Esophagus muscularis mucosa (tissue), 3 donors: Measurements from ENCODE around the gene MRPL24.

Experiments used
- POLR2A ChIP-seq: fragments of 450-650 bp; IDR thresholded peaks from one replicate; pipeline ENCODE4 v1.6.1; 2017; ENCODE audit warnings: antibody characterized with exemption, moderate library complexity, mild to moderate bottlenecking, low read depth
- POLR2AphosphoS5 ChIP-seq, 2 donors: sonication (generic); formaldehyde crosslinking; IDR thresholded peaks; one replicate each; pipeline ENCODE4 v1.6.1; 2017; ENCODE audit warnings: antibody characterized with exemption in 2 of 2
- TF ChIP-seq, protein P1 (sequence below), 3 experiments: fragments of 200-600 bp in 2 of 3; fragments of 450-650 bp in 1 of 3; sonication (generic) in 2 of 3; IDR thresholded peaks; one replicate each; pipeline ENCODE4 v1.5.1; 2017 to 2019; ENCODE audit warnings: antibody characterized with exemption in 3 of 3, mild to moderate bottlenecking in 2 of 3, moderate library complexity in 1 of 3

DNA sequence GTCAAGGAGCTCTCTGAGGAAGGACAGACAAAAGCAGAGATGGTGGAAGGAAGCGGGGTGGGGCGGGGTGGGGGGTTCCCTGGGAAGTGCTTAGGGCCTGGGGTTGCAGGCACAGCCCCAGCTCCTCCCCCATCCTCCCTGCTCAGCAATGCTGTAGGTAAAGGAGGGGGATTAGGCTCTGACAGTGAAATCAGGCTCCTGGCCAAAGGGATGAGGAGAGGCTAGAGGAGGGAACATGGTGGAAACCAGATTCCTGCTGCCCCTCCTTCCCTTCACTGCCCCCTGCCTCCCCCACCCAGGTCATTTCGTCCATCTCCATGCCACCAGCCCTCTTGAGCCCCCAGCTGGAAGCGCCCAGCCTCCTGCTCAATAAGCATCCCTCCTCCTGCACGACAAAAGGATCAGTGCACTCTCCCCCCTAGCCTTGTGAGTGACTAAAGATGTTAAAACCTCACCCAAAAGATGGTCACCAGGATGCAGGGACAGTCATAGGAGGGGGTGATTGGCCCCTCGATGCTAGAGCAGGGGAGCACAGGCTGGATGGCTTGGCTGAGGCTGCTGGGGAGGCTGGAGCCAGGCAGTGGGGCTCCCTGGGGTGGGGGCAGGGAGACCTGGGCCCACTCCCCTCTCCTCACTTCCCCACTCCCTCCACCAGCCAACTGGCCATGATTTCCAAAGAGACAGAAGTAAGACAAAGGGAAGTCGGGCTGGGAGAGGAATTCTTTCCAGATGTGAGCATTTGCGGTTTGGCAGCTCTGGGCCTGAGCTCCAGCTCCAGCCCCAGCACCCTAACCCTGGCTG is 33.3 kb downstream of the MRPL24 start:
- no peak for TF ChIP-seq POLR2A
- TF ChIP-seq, protein P1, sequence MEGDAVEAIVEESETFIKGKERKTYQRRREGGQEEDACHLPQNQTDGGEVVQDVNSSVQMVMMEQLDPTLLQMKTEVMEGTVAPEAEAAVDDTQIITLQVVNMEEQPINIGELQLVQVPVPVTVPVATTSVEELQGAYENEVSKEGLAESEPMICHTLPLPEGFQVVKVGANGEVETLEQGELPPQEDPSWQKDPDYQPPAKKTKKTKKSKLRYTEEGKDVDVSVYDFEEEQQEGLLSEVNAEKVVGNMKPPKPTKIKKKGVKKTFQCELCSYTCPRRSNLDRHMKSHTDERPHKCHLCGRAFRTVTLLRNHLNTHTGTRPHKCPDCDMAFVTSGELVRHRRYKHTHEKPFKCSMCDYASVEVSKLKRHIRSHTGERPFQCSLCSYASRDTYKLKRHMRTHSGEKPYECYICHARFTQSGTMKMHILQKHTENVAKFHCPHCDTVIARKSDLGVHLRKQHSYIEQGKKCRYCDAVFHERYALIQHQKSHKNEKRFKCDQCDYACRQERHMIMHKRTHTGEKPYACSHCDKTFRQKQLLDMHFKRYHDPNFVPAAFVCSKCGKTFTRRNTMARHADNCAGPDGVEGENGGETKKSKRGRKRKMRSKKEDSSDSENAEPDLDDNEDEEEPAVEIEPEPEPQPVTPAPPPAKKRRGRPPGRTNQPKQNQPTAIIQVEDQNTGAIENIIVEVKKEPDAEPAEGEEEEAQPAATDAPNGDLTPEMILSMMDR (IDR thresholded peaks at IDR 0.05) = no peak
- no peak for TF ChIP-seq POLR2AphosphoS5 (IDR thresholded peaks at IDR 0.05)
